HG03521 (cell line): ENCODE measurements around the gene ADGRF3.
A peak's percentile ranks its signal among the peaks of the same experiment; 100 is the strongest.
"Not testable (repeated sequence)": the region's sequence is repeated elsewhere in the genome, so short reads cannot be mapped to it uniquely, and the experiment has no call there.

Source experiments
- ATAC-seq: cut with Tn5 transposase; IDR thresholded peaks from one replicate; pipeline ENCODE4 v1.9.1; 2021; ENCODE audit warnings: mild to moderate bottlenecking, moderate library complexity; ENCODE audit not compliant: unreplicated experiment

Gene ADGRF3

DNA sequence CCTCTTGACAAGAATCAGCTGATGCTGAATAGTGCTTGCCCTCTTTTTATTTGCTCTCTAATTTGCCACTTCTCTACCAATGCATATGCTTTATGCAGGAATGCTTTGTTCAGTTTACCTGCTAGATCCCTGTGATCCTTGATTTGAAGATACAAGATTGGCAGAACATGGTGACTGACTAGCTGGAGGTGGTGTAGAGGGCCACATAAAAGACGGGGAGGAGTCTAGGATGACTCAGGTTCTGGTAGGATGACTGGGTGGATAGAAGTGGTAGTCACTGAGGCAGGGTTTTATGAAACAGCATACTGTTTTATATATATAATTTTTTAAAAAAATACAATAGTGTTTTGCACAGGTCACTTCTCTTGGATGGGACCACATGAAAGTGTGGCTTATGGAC lies 6.3 kb upstream of the ADGRF3 start:
- no peak for ATAC-seq

DNA sequence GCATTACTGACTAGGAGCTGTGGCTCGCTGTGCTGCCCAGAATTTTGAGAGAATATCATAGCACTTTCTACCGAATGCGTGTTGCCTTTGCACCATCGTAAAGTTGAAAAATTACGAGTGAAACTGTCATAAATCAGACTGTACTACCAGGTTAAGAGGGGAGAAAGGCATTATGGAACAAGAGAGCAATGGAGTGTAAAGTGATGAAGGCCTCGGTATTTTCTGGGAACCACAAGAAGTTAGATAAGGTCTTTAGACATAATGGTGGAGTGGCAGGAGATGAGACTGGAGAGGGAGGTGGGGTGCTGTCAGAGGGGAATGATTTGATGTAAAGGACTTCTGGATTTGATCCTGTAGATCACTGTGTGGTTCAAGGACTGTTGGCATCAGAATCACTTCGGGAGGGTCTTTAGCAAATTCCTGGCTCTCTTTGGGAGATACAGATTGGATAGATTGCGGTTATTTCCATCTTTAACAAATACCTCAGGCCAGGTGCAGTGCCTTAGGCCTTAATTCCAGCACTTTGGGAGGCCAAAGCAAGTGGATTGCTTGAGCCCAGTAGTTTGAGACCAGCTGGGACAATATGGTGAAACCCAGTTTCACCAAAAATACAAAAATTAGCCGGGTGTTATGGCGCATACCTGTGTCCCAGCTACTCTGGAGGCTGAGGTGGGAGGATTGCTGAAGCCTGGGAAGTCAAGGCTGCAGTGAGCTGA lies 4.9 kb upstream of the ADGRF3 start:
- no peak for ATAC-seq

DNA sequence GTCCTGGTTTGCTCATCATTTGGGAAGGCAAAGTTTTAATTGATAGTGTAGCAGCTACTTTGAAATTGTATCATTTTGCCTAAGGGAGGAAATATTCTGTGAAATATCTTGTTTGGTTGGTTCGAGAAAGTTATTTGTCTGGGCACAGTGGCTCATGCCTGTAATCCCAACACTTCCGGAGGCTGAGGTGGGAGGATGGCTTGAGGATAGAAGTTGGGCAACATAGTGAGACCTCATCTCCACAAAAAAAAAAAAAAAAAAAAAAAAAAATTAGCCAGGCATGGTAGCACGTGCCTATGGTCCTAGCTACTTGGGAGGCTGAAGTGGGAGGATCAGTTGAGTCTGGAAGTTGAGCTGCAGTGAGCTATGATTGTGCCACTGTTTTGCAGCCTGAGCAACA lies 3.1 kb upstream of the ADGRF3 start:
- no peak for ATAC-seq

DNA sequence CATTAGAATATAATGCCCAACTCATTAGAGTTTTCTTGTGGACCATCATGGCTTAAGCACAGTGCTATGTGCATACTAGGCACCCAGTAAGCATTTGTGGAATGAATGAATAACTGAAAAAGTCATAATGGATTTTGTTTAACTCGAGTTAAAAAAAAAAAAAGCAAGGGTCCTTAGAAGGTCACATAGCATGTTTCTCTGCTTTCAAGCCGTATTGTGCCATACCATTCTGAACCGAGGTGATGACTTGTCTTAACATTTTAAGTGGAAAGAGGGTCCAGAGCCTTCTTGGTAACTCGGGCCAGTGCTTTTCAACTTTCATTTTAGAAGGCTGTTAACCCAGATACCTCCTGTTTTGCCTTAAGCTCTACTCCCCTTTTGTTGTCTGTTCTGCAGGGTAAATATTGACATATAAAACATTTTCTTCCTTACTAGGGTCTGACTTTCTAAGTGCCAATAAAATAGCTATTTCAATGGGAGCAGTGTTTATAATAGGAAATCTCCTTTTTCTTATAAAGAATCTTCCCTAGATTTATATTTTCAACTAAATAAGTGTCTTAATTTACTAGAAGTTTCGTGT lies 787 bp upstream of the ADGRF3 start:
- ATAC-seq: no peak

DNA sequence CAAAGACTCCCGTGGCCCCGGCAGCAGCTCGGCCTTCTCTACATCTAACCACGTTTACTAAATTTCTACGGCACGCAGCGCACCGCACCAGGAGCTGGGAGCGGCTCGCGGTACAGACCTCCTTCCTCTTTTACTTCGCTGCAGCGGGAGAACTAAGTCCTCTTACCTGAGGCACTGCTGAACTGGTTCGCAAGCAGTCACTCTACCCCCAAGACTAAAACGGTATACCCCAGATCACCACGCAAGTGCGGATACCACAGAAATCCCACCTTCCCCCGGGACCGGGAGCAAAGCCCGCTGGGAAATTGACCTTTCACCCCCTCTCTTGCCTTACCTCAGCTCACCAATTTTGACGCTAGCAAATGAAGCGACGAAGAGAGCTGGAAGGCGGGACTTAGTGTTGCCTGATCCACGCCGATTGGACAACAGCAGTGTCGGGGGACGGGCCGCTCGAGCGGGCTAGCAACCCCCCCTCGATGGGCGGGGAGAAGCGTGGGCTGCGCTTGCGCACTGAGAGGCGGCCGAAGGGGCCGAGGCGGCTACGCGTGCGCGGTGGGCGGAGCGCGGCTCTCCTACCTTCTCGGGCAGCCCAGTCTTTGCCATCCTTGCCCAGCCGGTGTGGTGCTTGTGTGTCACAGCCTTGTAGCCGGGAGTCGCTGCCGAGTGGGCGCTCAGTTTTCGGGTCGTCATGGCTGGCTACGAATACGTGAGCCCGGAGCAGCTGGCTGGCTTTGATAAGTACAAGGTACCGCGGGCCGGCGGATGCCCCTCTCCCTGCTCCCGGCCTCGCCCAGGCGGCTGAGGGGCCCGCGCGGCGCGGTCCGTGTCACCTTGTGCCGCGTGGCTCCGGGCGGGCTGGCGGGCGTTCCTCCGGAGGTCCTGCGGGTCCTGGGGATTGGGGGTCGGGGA lies 790 bp downstream of the ADGRF3 start, which contains the start of gene SELENOI:
TSS of gene SELENOI (plus strand) at position 599 of the 909 bp plus-strand sequence. CDS start at position 689, 90 bp downstream.
- ATAC-seq: peak; percentile 93

DNA sequence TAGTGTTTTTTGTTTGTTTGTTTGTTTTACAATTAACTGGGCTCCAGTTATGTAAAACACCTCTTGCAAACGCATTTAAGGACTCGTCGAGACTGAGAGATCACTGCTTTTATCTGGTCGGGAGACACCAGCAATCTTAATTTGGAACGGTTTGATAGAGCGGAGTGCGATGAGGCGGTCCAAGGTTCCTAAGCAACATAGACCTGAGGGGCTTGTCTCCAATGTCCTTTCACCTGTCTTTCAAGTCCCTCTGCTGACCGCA lies 1.4 kb downstream of the ADGRF3 start:
- ATAC-seq: no peak

DNA sequence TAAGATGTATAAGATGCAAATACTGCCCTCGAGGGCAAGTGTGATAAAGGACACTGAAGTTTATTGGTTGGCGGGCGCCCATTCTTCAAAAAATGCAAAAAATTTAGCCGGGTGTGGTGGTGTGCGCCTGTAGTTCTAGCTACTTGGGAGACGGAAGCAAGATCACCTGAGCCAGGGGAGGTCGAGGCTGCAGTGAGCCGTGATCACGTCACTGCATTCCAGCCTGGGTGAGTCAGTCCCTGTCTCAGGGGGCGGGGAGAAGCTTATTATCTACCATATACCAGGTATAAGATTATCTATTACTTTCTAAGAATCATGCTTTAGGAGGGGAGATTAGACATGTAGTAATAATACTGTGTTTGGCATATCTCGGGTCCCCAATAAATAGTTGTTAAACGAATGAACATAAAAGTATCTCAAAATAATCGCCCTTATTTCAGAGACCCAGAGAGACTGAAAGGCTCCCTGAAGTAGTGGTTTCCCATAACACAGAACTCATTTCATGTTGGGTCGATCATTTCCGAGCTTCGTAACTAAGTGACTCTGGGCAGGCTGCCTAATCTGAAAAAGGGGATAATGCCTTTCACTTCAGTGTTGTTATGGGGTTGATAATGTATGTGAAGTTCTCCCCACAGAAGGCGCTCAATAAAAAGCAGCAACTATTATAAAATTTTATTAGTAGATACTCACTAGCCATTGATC lies 1.9 kb downstream of the ADGRF3 start:
- ATAC-seq: no peak

DNA sequence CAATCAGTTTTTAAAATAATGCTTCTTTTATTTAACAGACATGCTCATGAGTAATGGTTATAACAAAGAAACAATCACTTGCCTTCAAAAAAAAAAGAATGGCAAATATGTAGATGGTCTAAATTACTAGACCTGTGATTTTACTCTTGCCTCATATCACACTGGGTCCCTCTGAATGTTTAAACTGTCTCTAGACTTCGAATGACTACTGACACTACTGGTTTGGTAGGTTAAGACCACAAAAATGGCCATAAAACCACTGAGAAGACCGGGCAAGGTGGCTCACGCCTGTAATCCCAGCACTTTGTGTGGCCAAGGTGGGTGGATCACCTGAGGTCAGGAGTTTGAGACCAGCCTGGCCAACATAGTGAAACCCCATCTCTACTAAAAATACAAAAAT lies 5.8 kb downstream of the ADGRF3 start:
- no peak for ATAC-seq

DNA sequence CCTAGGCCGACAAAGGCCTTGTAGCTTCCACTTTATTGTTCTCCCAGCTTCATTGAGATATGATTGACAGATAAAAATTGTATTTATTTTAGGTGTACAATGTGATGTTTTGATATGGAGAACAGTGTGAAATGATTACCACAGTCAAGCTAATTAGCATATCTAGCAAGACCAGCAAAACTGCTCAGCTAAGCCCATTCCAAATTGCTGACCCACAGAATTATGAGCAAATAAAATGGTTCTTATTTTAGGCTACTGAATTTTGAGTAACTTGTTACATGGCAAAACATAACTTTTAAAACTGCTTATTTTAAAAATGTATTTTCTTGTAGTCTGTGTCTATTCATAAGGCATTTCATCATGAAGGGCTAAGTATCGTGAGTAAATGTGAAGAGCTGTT lies 9.3 kb downstream of the ADGRF3 start:
- no peak for ATAC-seq

DNA sequence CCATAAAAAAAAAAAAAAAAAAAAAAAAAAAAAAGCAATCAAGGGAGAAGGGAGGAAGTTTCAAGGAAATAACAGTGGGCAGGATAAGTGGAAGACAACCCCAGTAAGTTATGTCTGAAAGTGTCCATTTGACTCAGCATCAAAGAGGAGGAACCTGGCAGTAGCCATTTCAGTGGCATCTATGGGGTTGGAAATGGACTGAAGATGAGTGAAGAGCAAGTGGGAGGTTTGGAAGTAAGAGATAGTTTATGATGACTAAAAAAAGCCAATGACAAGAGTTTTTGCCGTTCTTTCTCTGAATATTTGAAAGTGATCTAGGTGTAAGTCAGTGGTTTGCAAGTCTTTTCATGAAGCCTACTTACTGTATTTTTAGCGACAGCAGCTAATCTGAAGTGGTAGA lies 9.9 kb downstream of the ADGRF3 start:
- no peak for ATAC-seq

DNA sequence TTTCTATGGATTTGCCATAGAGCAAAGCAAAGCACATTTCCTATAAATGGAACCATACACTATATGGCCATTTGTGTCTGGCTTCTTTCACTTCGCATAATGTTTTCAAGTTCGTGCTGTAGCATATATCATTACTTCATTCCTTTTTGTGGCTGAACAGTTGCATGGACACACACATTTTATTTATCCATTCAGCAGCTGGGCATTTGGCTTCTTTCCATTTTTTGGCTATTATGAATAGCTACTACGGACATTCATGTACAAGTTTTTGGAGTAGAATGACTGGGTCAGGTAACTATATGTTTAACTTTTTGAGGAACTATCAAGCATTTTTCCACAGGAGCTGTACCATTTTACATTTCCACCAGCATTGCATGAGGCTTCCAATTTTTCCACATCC lies 11.4 kb downstream of the ADGRF3 start:
- no peak for ATAC-seq

DNA sequence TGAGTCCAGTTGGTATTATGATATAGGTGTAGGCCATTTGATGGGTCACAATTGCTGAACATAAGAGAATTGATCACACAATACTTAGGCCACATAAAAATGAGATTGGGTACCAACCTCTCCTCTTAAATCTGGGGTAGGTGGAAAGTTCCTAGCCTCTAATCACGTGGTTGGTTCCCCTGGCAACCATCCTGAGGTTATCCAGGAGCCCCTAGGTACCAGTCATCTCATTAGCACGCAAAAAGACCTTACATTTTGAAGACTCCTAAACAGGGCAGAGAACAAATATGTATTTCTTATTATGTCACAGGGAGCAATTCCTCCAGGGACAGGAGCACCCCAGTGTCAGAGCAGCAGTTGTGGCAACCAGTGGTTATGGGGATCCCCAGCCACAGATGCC lies 13.3 kb downstream of the ADGRF3 start:
- ATAC-seq: no peak

DNA sequence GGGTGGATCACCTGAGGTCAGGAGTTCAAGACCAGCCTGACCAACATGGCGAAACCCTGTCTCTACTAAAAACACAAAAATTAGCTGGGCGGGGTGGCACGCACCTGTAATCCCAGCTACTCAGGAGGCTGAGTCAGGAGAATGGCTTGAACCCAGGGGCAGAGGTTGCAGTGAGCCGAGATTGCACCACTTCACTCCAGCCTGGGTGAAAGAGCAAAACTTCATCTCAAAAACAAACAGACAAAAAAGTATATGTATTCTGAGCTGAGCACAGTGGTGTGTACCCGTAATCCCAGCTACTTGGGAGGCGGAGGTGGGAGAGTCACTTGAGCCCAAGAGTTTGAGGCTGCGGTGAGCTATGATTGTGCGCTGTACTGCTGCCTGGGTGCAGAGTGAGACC lies 15.3 kb downstream of the ADGRF3 start:
- not testable (repeated sequence) for ATAC-seq

DNA sequence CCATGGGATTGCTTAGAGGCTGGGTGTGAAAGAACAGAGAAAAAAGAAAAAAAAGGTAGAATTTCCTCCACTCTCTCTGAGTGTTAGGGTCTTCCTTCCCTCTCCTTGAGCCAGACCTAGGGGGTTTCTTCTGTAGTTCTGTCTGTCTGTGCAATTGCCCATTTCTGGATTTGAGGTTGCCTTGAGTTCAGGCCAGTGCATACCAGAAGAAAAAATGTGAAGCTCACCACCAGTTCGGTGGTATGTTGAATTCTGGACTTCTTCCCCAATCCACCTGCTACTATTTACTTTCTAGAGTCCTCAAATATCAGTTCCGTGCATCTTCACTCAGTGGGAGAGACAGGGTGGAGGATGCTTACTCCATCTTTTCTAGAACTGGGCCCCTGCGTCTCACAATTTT lies 16.0 kb downstream of the ADGRF3 start:
- no peak for ATAC-seq

DNA sequence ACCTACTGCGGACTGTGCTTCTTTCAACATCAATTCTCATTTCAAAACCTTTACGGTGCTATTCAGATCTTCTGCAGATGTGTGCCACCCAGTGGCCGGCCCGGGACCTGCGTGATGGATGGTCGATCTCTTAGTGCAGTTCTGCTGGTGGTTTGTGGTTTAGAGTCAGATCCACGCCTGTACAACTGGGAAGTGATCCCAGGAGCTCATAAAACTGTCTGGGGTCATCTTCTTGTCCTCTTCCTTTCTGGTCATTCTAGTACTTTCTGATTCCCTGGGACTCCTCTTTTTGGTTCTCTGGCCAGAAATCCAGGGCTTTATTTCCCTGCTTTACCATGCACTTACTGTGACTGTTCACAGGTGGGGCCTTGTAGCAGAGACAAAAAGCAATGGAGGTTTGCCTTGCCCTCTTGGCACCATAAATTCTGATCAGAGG lies 16.5 kb downstream of the ADGRF3 start:
- peak; percentile 65 for ATAC-seq

DNA sequence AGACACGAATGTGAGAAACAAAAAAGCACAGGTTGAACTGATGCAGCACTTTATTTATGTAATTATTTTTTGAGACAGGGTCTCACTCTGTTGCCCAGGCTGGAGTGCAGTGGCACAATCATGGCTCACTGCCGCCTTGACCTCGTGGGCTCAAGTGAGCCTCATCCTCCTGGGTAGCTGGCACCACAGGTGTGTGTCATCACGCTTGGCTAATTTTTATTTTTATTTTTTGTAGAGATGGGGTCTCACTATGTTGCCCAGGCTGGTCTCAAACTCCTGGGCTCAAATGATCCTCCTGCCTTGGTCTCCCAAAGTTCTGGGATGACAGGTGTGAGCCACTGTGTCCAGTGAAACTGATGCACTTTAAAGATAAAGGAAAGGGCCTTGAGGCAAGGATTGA lies 17.5 kb downstream of the ADGRF3 start:
- not testable (repeated sequence) for ATAC-seq

DNA sequence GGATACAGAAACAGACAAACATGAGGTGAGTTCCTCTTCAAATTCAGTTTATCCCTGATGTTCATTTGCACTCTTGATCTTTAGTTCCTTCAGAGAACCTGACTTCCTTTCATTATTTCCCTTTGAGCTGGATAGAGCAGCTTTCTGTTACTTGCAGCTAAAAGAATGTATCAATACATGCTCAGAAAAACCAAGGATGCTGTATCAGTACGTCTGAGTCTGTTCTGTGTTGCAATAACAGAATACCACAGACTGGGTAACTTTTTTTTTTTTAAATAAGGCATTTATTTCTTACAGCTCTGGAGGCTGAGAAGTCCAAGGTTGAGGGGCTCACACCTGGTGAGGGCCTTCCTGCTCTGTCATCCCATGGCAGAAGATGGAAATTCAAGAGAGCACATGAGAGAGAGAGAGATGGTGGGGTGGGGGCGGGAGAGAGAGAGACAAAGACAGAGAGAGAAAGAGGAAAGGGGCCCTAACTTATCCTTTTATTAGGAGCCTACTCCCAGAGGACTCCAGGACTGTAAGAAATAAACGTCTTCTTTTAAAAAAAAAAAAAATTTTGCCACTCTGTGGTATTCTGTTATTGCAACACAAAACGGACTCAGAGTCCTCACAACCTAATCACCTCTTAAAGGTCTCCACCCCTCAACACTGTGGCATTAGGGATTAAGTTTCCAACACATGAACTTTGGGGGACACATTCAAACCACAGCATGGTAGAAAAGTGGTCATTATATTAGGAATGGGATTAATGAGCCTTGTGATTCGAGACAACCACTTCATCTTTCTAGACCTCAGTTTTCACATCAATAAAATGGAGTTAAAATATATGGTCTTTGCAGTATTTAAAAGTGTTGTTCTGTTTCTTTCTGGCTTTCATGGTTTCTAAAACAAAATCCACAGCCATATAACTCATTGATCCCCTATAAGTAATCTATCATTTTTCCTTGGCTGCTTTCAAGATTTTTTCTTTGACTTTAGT lies 19.0 kb downstream of the ADGRF3 start:
- ATAC-seq: no peak

DNA sequence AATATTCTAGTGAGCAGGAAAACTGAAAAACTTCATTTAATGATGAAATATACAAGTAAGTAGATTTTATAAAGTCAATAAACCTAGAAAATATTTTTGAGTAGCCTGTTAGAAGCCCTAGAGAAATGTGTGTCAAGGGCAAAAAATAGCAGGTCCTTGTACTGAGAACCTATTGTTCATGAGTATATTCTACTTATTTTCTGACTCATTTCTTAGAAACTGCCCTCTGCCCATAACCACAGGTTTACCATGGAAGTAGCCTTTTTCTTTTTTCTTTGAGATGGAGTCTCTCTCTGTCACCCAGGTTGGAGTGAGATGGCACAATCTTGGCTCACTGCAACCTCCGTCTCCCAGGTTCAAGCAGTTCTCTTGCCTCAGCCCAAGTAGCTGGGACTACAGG lies 20.1 kb downstream of the ADGRF3 start:
- ATAC-seq: no peak

DNA sequence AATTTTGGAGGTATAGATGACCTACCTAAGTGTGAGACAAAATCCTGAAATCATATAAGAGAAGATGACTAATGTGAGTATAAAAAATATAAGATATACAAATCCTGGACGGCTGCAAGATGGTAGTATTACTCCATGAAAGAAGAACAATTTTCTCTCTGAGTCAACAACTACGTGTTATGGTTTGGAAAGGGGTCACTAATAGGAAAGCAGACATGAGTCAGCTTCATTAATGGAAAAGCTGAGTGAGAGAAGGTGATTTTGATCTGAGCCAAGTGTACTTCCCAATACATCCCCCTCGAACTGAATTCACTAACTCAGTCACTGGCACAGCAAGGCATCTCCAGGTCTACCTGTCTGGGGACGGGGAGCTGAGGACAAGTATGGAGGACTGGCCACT lies 20.7 kb downstream of the ADGRF3 start:
- no peak for ATAC-seq

DNA sequence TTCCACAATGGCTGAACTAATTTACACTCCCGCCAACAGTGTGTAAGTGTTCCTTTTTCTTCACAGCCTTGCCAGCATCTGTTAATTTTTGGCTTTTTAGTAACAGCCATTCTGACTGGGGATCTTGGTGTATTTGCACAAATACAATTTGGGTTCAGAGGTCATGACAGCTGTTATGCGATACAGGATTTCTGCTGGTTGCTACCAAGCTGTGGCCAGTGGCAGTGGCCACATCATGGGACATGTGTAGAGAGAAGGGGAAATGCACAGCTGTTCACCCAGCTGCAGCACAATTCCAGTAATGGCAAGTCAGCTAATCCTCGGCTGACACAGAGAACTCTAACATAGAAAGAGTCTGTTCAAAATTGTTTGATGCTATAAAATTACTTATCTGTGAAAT lies 21.7 kb downstream of the ADGRF3 start:
- ATAC-seq: no peak
